ENCODE data around the gene TBCCD1. TPM values are rescaled to one million over a fixed set of nuclear protein-coding genes. Genes with fewer than 3 reads are reported as not detected.

The TBCCD1 gene
- total RNA-seq, 2 experiments from 2014 or later = 10.6 to 12.1 TPM

DNA sequence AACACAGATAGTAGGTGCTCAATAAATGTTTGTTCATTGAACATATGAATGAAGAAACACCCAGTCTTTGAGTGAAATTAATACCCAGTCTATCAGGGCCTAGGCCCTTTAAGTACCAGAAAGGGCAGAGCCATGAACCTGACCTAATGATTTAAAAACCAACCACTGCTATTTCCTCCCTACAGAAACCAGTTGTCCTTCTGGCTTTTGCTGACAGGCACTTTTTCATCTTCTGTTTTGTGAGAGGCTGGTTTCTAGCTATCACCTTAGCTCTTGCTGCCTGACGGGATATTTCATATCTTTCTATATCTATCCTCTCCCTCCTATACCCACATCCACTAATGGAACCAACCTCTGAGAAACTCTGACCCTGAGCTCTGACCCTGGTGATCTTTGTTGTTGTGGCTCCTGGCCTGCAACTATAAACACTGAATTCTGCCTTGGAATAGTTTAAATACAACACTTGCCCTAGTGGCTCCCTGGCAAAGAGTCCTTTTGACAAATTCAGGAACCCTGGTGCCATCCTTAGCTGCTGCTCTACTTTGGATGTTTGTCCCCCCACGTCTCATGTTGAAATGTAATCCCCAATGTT is 41.6 kb upstream of the TBCCD1 start:
- intact Hi-C loops (cut with micrococcal nuclease) = no loop called here
- H3K27ac Mint-ChIP-seq = no peak overlapping the region
- no peaks in the 10 kb centered on the region for H3K36me3 Mint-ChIP-seq
- DNase-seq = no peak
- ChIA-PET CTCF (interaction anchor here (0.8 to 3.8 kb wide), 3 partner anchors 9 to 631 kb away, joined by 3 to 15 read pairs (median 3); no protein-coding TSS in a partner anchor), POLR2A (no interaction called here)
- H3K4me1 Mint-ChIP-seq (ENCODE audit: low read depth) = no peaks in the 10 kb centered on the region
- no peaks in the 10 kb centered on the region for H3K27me3 Mint-ChIP-seq
- no peaks in the 10 kb centered on the region for H3K9me3 Mint-ChIP-seq
- H3K4me3 Mint-ChIP-seq = no peak overlapping the region

DNA sequence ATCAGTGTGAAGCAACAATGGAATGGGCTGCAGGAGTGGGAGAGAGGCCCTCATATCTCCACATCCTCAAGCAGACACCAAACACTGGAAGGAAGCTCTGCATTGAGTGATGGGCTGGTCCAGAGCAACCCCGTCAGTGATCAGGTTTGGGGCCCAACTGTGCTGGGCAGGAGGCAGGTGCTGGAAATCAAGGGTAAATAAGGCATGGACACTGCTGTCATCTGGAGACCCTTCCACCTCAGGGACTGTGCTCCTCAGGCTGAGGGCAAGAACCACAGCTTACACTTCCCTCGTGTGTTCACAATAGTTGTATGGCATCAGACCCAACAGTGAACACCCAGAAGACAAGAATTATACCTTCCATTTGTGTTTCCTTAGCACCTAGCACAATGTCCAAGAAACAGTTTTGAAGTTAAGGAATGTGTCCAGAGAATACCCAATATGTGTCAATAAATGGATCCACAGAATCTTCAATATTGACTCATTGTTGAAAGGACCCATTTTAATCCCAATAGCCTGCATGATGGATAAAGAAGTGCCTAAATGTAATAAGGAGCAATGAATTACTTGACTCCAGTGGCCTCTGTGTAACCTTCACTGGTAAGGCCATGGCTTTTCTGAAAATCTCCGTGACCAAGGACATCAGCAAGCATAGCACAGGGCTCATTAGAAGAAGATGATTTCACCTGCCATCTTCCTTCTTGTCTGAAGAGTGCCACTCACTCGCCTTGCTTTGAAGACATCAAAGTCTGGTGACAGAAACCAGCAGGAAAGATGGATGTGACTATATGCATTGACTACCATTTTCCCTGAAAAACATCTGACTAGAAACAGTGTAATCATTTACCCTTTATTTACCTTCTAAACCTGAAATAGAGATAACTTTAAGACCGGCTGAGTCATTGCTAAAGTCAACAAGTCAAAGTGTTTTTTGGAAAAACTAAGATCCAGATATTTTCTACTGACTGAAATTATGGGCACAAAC is 38.7 kb upstream of the TBCCD1 start:
- intact Hi-C loops (cut with micrococcal nuclease) = no loop called here
- no peaks in the 10 kb centered on the region for H3K9me3 Mint-ChIP-seq
- H3K27ac Mint-ChIP-seq = no peak overlapping the region
- DNase-seq = no peak
- H3K4me3 Mint-ChIP-seq = no peak overlapping the region
- POLR2A ChIA-PET = interaction anchor here (0.6 kb wide), 1 partner anchor 168 kb away, joined by 3 read pairs; no protein-coding TSS in a partner anchor
- H3K4me1 Mint-ChIP-seq (ENCODE audit: low read depth) = no peaks in the 10 kb centered on the region
- H3K27me3 Mint-ChIP-seq = no peaks in the 10 kb centered on the region
- no peaks in the 10 kb centered on the region for H3K36me3 Mint-ChIP-seq
- CTCF ChIA-PET = interaction anchor here (0.7 to 5.3 kb wide), 2 partner anchors 10 to 694 kb away, joined by 3 to 41 read pairs; no protein-coding TSS in a partner anchor

GRCh38 chr3:186605078-186605477 is 37.9 kb upstream of the TBCCD1 start:
- ChIA-PET POLR2A (no interaction called here), CTCF (interaction anchor here (0.7 to 5.3 kb wide), 2 partner anchors 11 to 694 kb away, joined by 3 to 41 read pairs; no protein-coding TSS in a partner anchor)
- no peaks in the 10 kb centered on the region for H3K27me3 Mint-ChIP-seq
- no peak for DNase-seq
- no peaks in the 10 kb centered on the region for H3K4me1 Mint-ChIP-seq (ENCODE audit: low read depth)
- no peaks in the 10 kb centered on the region for H3K36me3 Mint-ChIP-seq
- H3K9me3 Mint-ChIP-seq = no peaks in the 10 kb centered on the region
- intact Hi-C loops (cut with micrococcal nuclease) = no loop called here
- no peak overlapping the region for H3K27ac Mint-ChIP-seq
- no peak overlapping the region for H3K4me3 Mint-ChIP-seq

- H3K27ac Mint-ChIP-seq = no peak overlapping the region
- no peaks in the 10 kb centered on the region for H3K36me3 Mint-ChIP-seq
- POLR2A ChIA-PET = no interaction called here
- no peaks in the 10 kb centered on the region for H3K27me3 Mint-ChIP-seq
- intact Hi-C loops (cut with micrococcal nuclease) = no loop called here
- H3K4me1 Mint-ChIP-seq (ENCODE audit: low read depth) = no peaks in the 10 kb centered on the region
- no peaks in the 10 kb centered on the region for H3K9me3 Mint-ChIP-seq
- DNase-seq = no peak
- CTCF ChIA-PET = interaction anchor here (5.3 kb wide), 1 partner anchor 13 kb away, joined by 41 read pairs; no protein-coding TSS in a partner anchor
- H3K4me3 Mint-ChIP-seq = no peak overlapping the region
These were observed 36.0 kb upstream of the TBCCD1 start for GRCh38 chr3:186603159-186603558.

GRCh38 chr3:186600896-186601295 is 33.8 kb upstream of the TBCCD1 start:
- ChIA-PET POLR2A (interaction anchor here (1.8 kb wide), 1 partner anchor 31 kb away, joined by 4 read pairs; the partner anchor contains the start of gene DNAJB11), CTCF (interaction anchor here (5.3 kb wide), 1 partner anchor 15 kb away, joined by 41 read pairs; no protein-coding TSS in a partner anchor)
- Mint-ChIP-seq H3K4me3 (no peak overlapping the region), H3K4me1 (ENCODE audit: low read depth) (no peaks in the 10 kb centered on the region), H3K27me3 (peaks cover 2% of the 10 kb centered on the region), H3K36me3 (no peaks in the 10 kb centered on the region), H3K9me3 (no peaks in the 10 kb centered on the region), H3K27ac (no peak overlapping the region)
- DNase-seq = no peak
- intact Hi-C loops (cut with micrococcal nuclease) = no loop called here

DNA sequence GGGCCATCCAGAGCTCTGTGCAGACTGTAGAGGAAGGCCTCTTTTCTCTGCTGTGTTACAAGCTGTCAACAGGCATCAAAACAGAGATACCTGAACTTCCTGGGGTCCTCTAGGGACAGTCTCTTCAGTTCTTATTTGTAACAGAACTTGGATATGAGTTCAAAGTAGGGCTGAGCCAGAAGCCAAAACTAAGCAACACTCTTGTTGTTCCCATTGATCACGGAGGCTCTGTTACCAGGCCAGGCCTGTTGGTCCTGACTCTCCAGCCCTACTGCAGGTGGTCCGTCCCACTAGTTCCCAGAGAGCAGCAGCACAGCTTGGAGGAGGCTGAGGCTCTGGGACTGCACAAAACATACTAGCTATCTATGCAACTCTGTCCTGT is 32.6 kb upstream of the TBCCD1 start:
- ChIA-PET POLR2A (interaction anchor here (1.8 kb wide), 1 partner anchor 29 kb away, joined by 4 read pairs; the partner anchor contains the start of gene DNAJB11), CTCF (interaction anchor here (0.8 kb wide), 1 partner anchor 15 kb away, joined by 3 read pairs; no protein-coding TSS in a partner anchor)
- no peak overlapping the region for H3K4me3 Mint-ChIP-seq
- H3K27me3 Mint-ChIP-seq = peaks cover 2% of the 10 kb centered on the region
- no peaks in the 10 kb centered on the region for H3K36me3 Mint-ChIP-seq
- intact Hi-C loops (cut with micrococcal nuclease) = no loop called here
- DNase-seq = no peak
- H3K9me3 Mint-ChIP-seq = no peaks in the 10 kb centered on the region
- no peaks in the 10 kb centered on the region for H3K4me1 Mint-ChIP-seq (ENCODE audit: low read depth)
- H3K27ac Mint-ChIP-seq = no peak overlapping the region

- H3K9me3 Mint-ChIP-seq = no peaks in the 10 kb centered on the region
These were observed 32.1 kb upstream of the TBCCD1 start for GRCh38 chr3:186599142-186599784.

DNA sequence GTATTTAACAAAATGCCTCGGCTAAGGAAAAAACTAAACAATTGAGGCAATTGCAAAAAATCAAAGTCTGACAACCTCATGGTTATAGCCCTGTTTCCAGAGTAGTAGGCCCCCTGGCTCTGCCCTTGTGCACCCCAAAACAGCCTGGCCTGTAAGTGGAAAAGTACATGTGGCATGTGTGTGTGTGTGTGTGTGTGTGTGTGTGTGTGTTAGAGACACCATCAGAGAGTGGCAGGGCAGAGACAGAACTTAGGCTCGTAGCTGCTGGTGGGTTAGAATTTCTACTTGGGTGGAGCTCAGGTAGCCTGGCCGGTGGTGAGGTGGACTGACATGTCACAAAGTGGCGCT is 31.6 kb upstream of the TBCCD1 start:
- H3K9me3 Mint-ChIP-seq = no peaks in the 10 kb centered on the region
- no peak for DNase-seq
- ChIA-PET CTCF (no interaction called here), POLR2A (no interaction called here)
- intact Hi-C loops (cut with micrococcal nuclease) = no loop called here
- H3K36me3 Mint-ChIP-seq = no peaks in the 10 kb centered on the region
- no peak overlapping the region for H3K27ac Mint-ChIP-seq
- no peak overlapping the region for H3K4me3 Mint-ChIP-seq
- peaks cover 2% of the 10 kb centered on the region for H3K27me3 Mint-ChIP-seq
- H3K4me1 Mint-ChIP-seq (ENCODE audit: low read depth) = no peaks in the 10 kb centered on the region

More at GRCh38 chr3:186599142-186599784, 32.1 kb upstream of the TBCCD1 start:
- no peak overlapping the region for H3K4me3 Mint-ChIP-seq
- no peak for DNase-seq
- peaks cover 2% of the 10 kb centered on the region for H3K27me3 Mint-ChIP-seq
- H3K36me3 Mint-ChIP-seq = no peaks in the 10 kb centered on the region
- H3K4me1 Mint-ChIP-seq (ENCODE audit: low read depth) = no peaks in the 10 kb centered on the region
- ChIA-PET POLR2A (interaction anchor here (1.8 kb wide), 1 partner anchor 29 kb away, joined by 4 read pairs; the partner anchor contains the start of gene DNAJB11), CTCF (no interaction called here)
- H3K27ac Mint-ChIP-seq = no peak overlapping the region
- intact Hi-C loops (cut with micrococcal nuclease) = no loop called here

DNA sequence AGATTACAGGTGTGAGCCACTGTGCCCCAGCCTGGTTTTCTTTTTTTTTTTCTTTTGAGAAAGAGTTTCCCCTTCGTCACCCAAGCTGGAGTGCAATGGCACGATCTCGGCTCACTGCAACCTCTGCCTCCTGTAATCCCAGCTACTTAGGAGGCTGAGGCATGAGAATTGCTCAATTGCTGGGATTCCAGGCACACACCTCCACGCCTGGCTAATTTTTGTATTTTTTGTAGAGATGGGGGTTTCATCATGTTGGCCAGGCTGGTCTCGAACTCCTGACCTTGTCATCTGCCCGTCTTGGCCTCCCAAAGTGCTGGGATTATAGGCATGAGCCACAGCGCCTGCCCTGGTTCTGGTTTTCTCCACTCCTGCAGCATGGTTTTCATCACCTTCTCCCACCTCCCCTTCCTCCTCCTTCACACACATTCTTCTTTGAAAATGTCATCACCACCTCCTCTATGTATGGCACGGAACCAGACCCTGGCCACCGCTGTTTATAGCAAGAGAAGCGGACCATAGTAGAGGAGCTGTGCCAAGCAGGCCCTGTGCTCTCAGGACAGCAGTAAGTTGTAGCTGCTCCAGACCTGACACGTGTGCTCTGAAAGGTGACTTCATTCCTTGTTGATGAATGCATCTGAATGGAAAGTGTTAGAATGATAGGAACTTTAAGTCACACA is 31.1 kb upstream of the TBCCD1 start:
- intact Hi-C loops (cut with micrococcal nuclease) = no loop called here
- Mint-ChIP-seq H3K27ac (no peak overlapping the region), H3K4me3 (no peak overlapping the region), H3K4me1 (ENCODE audit: low read depth) (no peaks in the 10 kb centered on the region), H3K27me3 (peaks cover 2% of the 10 kb centered on the region), H3K36me3 (no peaks in the 10 kb centered on the region), H3K9me3 (no peaks in the 10 kb centered on the region)
- CTCF ChIA-PET = interaction anchor here (2.1 kb wide), 1 partner anchor 19 kb away, joined by 9 read pairs; no protein-coding TSS in a partner anchor
- no peak for DNase-seq
- POLR2A ChIA-PET = no interaction called here

- H3K36me3 Mint-ChIP-seq = no peaks in the 10 kb centered on the region
- H3K27me3 Mint-ChIP-seq = peaks cover 2% of the 10 kb centered on the region
- ChIA-PET POLR2A (interaction anchor here (0.6 kb wide), 1 partner anchor 187 kb away, joined by 5 read pairs; no protein-coding TSS in a partner anchor), CTCF (interaction anchor here (0.6 to 2.1 kb wide), 4 partner anchors 18 to 653 kb away, joined by 3 to 10 read pairs (median 6); no protein-coding TSS in a partner anchor)
- intact Hi-C loops (cut with micrococcal nuclease) = no loop called here
- H3K9me3 Mint-ChIP-seq = no peaks in the 10 kb centered on the region
- DNase-seq = no peak
- H3K27ac Mint-ChIP-seq = no peak overlapping the region
- no peaks in the 10 kb centered on the region for H3K4me1 Mint-ChIP-seq (ENCODE audit: low read depth)
- no peak overlapping the region for H3K4me3 Mint-ChIP-seq
These were observed 29.6 kb upstream of the TBCCD1 start for GRCh38 chr3:186596568-186597287.

DNA sequence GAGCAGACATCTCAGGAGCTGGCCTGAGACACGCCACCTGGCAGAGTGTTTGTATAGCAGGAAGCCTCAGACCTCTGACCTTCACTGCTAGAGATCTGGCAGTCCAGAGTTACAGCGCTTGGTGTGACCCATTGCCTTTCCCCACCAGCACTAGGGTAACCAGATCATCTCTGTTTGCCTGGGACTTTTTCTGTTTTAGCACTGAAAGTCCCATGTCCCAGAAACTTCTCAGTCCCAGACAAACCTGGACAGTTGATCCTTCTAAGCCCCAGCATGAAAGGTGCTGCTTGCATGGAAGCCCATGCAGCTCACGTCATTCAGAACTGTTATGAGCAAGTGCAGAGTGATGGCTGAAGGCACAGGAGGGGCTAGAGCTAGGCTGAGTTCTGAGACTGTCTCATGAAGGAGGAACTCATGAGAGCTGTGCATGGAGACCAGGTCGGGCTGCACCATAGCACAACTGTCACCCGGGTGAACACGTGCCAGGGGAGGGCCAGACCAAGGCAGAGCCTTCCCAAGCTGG is 27.5 kb upstream of the TBCCD1 start:
- Mint-ChIP-seq H3K9me3 (no peaks in the 10 kb centered on the region), H3K4me3 (no peak overlapping the region), H3K27ac (no peak overlapping the region), H3K27me3 (peaks cover 2% of the 10 kb centered on the region), H3K36me3 (no peaks in the 10 kb centered on the region), H3K4me1 (ENCODE audit: low read depth) (peaks cover 12% of the 10 kb centered on the region)
- intact Hi-C loops (cut with micrococcal nuclease) = no loop called here
- DNase-seq = no peak
- ChIA-PET CTCF (no interaction called here), POLR2A (no interaction called here)
